Endothelial cell of hepatic sinusoid (primary cell): ENCODE measurements around the gene ADSL.
"Not testable (repeated sequence)": the region's sequence is repeated elsewhere in the genome, so short reads cannot be mapped to it uniquely, and the experiment has no call there.

Experiments used
- in situ Hi-C: cut with HindIII; loops from 2 replicates; pipeline ENCODE4 v1.10.0; 2017; ENCODE audit warnings: low sequenced_read_pairs

Gene ADSL

GRCh38 chr22:40366068-40366467 lies 19.8 kb downstream of the ADSL start:
- in situ Hi-C loops = loop anchor here (5.0 kb wide), 1 partner anchor 179 kb away; no protein-coding TSS in a partner anchor

GRCh38 chr22:40367342-40367741 lies 21.0 kb downstream of the ADSL start:
- in situ Hi-C loops = loop anchor here (5.0 kb wide), 1 partner anchor 180 kb away; no protein-coding TSS in a partner anchor

DNA sequence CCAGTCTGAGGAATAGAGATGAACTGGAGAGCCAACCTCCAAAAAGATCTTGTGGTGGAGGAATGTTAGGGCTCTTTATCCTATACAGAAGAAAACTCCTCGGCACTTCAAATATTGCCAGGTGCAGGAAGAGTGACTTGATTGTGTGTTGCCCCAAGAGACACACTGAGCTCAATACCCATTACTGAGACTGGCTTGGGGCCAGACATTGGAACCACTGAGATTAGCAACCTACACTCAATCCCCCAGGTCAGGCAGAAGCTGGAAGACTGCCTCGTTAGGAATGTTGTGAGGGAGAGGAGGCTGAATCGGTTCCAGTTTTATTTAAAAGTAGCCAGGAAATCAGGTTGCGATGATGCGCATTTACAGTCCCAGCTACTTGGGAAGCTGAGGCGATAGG lies 21.7 kb downstream of the ADSL start:
- in situ Hi-C loops = loop anchor here (5.0 kb wide), 1 partner anchor 181 kb away; no protein-coding TSS in a partner anchor

DNA sequence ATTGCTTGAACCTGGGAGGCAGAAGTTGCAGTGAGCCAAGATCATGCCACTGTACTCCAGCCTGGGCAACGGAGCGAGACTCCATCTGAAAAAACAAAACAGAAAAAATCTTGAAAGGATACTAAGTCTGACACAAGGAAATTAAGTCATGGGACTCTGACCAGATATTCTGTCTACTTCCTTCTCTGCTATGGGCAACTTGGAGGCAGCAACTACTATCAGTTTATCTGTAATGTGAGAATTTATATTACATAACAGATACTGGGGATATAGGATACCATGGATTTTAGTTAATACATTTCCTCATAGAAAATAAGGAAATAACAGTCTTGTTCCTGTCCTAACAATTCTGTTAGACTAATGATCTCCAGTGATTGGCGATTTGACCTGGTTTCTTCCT lies 22.5 kb downstream of the ADSL start:
- in situ Hi-C loops = loop anchor here (5.0 kb wide), 1 partner anchor 182 kb away; no protein-coding TSS in a partner anchor

DNA sequence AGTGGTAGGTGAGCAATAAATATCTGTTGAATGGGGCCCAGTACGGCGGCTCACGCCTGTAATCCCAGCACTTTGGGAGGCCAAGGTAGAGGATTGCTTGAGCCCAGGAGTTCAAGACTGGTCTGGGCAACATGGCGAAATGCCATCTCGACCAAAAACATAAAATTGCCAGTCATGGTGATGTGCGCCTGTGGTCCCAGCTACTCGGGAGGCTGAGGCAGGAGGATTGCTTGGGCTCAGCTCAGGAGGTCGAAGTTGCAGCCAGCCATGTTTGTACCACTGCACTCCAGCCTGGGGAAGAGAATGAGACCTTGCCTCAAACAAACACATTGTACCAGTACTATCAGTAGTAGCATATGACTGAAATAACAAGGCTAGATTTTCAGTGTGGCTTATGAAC lies 28.3 kb downstream of the ADSL start:
- in situ Hi-C loops = loop anchor here (5.0 kb wide), 1 partner anchor 98 kb away; no protein-coding TSS in a partner anchor

DNA sequence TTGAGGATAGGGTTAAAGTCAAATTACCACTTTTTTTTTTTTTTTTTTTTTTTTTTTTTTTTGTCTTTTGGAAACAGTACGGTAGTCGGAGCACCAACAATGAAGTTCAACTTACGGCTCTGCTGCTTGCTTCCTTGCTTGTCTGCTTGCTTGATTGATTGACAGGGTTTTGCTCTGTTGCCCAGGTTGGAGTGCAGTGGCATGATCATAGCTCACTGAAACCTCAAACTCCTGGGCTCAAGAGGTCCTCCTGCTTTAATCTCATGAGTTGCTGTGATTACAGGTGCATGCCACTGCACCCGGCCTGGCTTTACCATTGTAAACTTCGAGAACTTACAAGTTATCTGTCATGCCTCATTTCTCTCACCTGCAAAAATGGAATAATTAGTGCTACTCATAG lies 29.8 kb downstream of the ADSL start:
- in situ Hi-C loops = no loop called here

- in situ Hi-C loops = no loop called here
Observed at GRCh38 chr22:40377931-40378330, 31.6 kb downstream of the ADSL start.

DNA sequence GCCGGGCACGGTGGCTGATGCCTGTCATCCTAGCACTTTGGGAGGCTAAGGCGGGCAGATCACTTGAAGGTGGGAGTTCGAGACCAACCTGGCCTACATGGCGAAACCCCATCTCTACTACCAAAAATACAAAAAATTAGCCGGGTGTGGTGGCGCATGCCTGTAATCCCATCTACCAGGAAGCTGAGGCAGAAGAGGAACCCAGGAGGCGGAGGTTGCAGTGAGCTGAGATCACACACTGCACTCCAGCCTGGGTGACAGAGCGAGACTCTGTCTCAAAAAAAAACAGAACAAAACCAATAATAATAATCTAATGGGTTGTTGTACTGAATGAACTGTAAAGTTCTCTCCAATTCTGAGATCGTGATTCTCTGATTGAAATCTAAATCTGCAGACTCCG lies 32.1 kb downstream of the ADSL start:
- in situ Hi-C loops = not testable (repeated sequence)

DNA sequence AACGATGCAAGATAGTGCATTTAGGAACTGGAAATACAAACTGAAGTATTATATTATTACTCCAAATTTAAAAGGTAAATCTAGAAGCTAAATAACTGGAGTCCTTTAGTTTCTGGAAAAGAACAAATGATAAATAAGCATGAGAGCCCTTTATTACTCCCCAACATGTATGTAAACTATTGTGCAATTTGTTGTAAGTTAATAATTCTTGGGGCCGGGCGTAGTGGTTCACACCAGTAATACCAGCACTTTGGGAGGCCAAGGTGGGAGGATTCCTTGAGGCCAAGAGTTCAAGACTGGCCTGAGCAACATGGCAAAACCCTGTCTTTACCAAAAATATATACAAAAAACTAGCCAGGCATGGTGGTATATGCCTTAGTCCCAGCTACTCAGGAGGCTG lies 35.2 kb downstream of the ADSL start:
- in situ Hi-C loops = no loop called here

DNA sequence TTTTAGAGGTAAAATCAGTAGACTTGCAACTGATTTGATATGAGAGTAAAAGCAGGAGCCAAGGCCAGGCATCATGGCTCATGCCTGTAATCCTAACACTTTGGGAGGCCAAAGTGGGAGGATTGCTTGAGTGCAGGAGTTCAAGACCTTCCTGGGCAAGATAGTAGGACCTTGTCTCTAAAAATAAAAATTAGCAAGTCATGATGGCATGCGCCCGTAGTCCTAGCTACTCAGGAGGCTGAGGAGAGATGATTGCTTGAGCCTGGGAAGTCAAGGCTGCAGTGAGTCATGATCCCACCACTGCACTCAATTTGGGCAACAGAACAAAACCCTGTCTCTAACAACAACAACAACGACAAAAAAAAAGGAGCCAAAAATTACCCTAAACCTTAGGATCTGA lies 37.6 kb downstream of the ADSL start:
- in situ Hi-C loops = no loop called here

DNA sequence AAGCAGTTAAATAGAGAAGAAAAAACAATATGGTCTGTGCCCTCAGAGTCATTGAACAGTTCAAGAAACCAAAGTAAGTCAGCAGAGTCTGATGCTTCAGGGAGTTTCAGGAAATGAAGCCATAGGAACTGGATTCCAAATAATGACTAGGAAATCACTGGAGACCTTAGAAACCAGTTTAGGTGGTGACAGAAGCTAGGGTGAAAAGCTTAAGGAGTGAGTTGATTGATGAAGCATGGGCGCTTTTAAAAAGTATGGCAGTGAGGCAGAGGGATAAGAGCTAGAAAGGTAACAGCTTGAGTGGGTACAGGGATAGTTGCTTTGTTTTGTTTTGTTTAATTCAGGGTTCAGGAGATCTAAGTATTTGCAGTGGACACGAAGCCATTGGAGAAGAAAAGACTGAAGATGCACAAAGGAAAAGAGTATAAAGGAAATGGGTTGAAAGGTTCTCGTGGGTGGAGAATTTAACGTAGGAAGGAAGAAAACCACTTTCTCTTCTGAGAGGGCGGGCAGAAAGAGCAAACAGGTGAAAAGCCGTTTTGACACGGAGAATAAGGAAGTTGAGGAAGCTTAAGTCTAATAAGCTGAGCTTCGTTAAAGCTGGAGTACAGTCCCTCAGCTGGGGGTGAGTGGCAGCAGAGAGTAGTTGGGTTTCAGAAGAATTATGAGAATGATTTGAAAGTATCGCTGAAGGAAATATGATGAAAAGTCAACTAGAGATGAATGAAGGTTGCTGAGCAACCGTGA lies 38.9 kb downstream of the ADSL start:
- in situ Hi-C loops = no loop called here

- in situ Hi-C loops = no loop called here
Observed at GRCh38 chr22:40387746-40388145, 41.4 kb downstream of the ADSL start.

DNA sequence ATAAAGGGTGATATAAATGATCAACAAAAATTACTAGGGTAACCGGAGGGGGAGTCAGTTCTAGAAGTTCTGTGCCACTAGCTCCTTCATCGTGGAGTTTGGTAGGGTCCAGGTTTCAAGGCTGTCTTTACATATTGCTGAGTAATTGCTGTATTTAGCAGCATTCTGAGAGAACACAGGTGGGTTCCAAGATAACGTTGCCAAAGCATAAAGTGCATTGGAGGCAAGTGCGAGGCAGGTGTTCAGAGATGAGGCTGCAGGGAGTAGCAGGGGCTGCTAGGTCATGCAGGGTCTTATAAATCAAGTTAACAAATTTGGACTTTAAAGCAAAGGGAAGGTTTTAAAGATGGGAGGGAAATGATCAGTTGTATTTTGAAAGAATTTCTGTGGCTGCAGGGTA lies 41.9 kb downstream of the ADSL start:
- in situ Hi-C loops = no loop called here

DNA sequence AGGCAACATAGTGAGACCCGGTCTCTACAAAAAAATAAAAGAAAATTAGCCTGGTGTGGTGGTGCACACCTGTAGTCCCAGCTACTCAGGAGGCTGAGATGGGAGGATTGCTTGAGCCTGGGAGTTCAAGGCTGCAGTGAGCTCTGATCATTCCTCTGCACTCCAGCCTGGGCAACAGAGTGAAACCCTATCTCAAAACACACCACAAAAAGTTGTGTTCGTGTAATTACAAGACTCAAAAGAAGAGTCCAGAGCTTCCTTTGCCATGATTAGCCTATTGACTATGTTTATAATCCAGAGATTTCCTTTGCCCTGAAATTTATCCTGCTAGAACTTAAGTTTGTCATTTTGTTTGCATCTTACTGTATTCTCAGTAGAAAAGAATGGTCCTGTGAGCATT lies 45.1 kb downstream of the ADSL start:
- in situ Hi-C loops = no loop called here

DNA sequence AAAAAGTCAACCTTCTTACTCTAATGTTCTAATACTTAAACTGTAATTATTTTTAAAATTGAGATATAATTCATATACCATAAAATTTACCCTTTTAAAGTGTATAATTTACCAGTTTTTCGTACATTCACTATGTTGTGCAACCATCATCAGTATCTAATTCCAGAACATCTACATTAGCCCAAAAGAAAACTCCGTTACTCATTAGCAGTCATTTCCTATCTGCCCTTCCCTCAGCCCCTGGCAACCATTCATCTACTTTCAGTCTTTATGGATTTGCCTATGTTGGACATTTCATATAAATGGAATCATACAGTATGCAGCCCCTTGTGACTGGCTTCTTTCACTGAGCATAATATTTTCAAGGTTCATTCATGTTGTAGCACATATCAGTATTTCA lies 46.3 kb downstream of the ADSL start:
- in situ Hi-C loops = no loop called here

DNA sequence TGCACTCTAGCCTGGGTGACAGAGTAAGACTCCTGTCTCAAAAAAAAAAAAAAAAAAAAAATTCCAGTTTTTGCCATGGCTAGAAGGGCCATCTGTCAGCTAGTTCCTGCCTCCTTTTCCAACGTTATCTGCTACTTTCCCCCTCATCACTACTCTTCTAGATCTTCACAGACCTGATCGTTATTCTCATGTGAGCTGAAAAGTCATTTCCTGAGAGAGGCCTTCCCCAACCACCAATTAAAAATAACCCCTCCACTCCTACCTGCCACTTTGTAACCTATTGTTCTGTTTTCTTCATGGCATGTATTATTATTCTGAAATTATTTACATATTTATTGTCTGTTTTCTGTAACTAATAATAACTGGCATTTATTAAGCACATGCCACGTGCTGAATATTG lies 48.3 kb downstream of the ADSL start:
- in situ Hi-C loops = no loop called here

DNA sequence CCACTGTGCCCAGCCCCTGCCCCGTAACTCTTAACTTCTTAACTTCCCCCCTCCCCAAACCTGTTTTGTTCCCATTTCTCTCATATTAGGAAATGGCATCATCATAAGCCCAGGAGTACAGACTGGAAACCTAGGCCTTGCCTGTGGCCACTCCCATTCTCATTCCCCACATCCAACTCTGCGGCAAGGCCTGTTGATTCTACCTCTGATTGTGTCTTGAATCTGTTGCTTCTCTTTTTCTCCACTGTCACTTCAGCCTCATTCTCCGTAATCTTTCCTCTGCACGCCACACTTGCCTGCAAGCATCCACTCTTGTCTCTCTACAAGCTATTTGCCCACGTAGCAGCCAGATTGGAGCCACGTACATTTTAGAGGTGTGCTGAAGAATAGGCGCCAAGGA lies 49.3 kb downstream of the ADSL start:
- in situ Hi-C loops = no loop called here

GRCh38 chr22:40396882-40397281 lies 50.6 kb downstream of the ADSL start:
- in situ Hi-C loops = no loop called here

DNA sequence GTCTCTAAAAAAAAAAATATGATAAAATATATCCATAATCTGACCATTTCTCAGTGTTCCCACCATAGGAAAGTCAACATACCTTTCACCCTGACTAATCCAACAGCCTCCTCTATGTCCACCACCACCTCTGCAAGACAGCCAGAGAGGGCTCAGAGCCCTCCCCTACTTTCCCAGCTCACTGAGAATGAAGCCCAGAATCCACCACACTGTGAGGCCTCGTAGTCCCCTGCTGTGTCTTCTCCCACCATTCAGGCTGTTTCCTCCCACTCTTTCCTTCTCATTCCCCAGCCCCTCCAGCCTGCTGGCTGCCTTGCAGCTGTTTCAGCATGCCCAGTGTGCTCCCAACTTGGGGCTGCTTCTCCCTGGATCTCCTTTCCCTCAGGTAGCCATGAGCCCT lies 51.1 kb downstream of the ADSL start:
- in situ Hi-C loops = no loop called here

DNA sequence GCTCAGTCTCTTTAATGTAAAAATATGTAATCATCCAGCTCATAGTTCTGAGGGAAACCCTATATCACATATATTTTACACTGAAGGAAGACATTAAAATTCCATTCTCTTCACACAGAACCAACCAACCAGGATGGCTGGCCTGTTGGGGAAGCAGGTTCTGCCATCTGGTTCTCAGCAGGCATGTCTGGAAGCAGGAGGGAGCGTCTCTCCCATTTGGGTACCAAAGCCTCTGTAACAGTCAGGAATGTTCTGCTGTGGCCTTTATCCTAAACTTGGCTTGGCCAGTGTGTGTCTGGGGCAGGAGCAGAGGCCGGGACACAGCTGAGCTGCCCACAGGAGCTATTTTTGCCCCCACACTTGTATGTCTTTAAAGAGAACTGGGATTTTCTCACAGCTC lies 53.3 kb downstream of the ADSL start:
- in situ Hi-C loops = no loop called here

GRCh38 chr22:40400159-40400558 lies 53.9 kb downstream of the ADSL start:
- in situ Hi-C loops = no loop called here

- in situ Hi-C loops = no loop called here
Observed at GRCh38 chr22:40401532-40401931, 55.2 kb downstream of the ADSL start.

DNA sequence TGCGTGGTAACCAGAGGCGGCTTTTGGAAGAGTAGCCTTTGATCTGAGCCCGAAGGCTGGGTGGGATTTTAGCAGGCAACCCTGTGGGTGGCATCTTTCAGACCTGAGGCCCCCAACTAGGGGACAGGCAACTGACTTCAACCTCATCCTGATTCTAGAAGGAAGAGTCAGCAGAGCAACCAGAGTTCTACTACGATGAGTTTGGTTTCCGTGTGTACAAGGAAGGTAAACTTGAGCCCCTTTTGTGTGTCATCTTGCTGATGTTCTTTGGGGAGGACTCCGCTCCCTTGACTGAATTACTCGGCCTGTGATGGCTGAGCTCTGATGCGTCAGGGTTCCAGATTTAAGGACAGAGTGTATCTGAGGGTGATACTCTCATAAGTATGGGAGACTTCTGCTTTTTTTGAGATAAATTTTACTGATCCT lies 55.7 kb downstream of the ADSL start:
- in situ Hi-C loops = no loop called here
